NCI-H146 treated with DMSO at 0.1 percent for 48 hours (cell line): ENCODE data around the gene A2ML1.
"Not testable (repeated sequence)": the region's sequence is repeated elsewhere in the genome, so short reads cannot be mapped to it uniquely, and the experiment has no call there.

Source experiments
- DNase-seq: peaks from one replicate; lab custom pipeline; 2025; ENCODE audit not compliant: unreplicated experiment; lab: John Stamatoyannopoulos, UW

Gene A2ML1

GRCh38 chr12:8816448-8817050, 5.9 kb upstream of the A2ML1 start:
- no peak for DNase-seq

- DNase-seq, result no peak
Observed at GRCh38 chr12:8817856-8818255, 4.6 kb upstream of the A2ML1 start.

GRCh38 chr12:8818526-8818925, 3.9 kb upstream of the A2ML1 start:
- no peak for DNase-seq

- no peak for DNase-seq
Observed at GRCh38 chr12:8819666-8819980, 2.8 kb upstream of the A2ML1 start.

GRCh38 chr12:8820676-8821407, 1.6 kb upstream of the A2ML1 start:
- not testable (repeated sequence) for DNase-seq

- DNase-seq, result no peak
Observed at GRCh38 chr12:8821591-8821990, 830 bp upstream of the A2ML1 start.

- no peak for DNase-seq
Observed at GRCh38 chr12:8823565-8824300, 1.3 kb downstream of the A2ML1 start.

GRCh38 chr12:8827551-8828256, 5.3 kb downstream of the A2ML1 start:
- no peak for DNase-seq

- DNase-seq, result no peak
Observed at GRCh38 chr12:8828257-8829124, 6.1 kb downstream of the A2ML1 start.

- DNase-seq, result no peak
Observed at GRCh38 chr12:8829125-8829518, 6.7 kb downstream of the A2ML1 start.

GRCh38 chr12:8829621-8830020, 7.2 kb downstream of the A2ML1 start:
- no peak for DNase-seq

GRCh38 chr12:8831116-8831515, 8.7 kb downstream of the A2ML1 start:
- no peak for DNase-seq

- no peak for DNase-seq
Observed at GRCh38 chr12:8832500-8832899, 10.1 kb downstream of the A2ML1 start.

GRCh38 chr12:8834230-8834629, 11.8 kb downstream of the A2ML1 start:
- DNase-seq, result no peak

- no peak for DNase-seq
Observed at GRCh38 chr12:8837291-8837690, 14.9 kb downstream of the A2ML1 start.

- DNase-seq, result no peak
Observed at GRCh38 chr12:8840321-8840720, 17.9 kb downstream of the A2ML1 start.

- no peak for DNase-seq
Observed at GRCh38 chr12:8840938-8841633, 18.7 kb downstream of the A2ML1 start.

GRCh38 chr12:8841778-8842177, 19.4 kb downstream of the A2ML1 start:
- DNase-seq, result no peak

- DNase-seq, result no peak
Observed at GRCh38 chr12:8844665-8845064, 22.2 kb downstream of the A2ML1 start.

GRCh38 chr12:8846305-8846704, 23.9 kb downstream of the A2ML1 start:
- DNase-seq, result no peak
